GM12865 (cell line): ENCODE data around the gene TOMM20L.

Source experiments
- DNase-seq: peaks from one replicate; pipeline ENCODE4 v3.0.0; 2010; ENCODE audit warnings: low read depth
- H3K4me3 ChIP-seq: 2 replicates; pipeline ENCODE4 v1.5.1; 2011; ENCODE audit warnings: mild to moderate bottlenecking, low read depth, low read length, control low read depth
- TF ChIP-seq, protein P1 (sequence below): IDR thresholded peaks from 2 replicates; pipeline ENCODE4 v1.5.1; 2011; ENCODE audit warnings: low read length, control low read depth, low read depth, inconsistent platforms; ENCODE audit not compliant: insufficient read depth; ENCODE audit errors: missing control alignments

TOMM20L gene

DNA sequence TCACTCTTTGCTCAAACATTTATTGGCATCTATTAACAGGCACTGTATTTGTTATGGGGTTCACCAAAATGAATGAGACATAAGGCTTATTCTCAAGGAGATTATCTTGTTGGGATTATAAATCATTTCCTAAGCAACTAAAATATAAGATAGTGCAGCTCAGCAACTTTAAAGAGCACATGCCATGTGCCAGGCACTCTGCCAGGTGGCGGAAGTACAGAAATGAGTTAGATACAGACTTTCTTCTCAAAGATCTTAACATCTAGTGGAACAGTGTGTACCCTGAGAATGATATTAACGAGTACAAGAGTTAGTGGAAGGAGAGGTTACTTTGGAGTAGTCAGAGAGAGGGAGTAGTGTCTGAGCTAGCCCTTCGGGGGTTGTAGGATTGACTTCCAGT is 28.4 kb upstream of the TOMM20L start:
- TF ChIP-seq, protein P1, sequence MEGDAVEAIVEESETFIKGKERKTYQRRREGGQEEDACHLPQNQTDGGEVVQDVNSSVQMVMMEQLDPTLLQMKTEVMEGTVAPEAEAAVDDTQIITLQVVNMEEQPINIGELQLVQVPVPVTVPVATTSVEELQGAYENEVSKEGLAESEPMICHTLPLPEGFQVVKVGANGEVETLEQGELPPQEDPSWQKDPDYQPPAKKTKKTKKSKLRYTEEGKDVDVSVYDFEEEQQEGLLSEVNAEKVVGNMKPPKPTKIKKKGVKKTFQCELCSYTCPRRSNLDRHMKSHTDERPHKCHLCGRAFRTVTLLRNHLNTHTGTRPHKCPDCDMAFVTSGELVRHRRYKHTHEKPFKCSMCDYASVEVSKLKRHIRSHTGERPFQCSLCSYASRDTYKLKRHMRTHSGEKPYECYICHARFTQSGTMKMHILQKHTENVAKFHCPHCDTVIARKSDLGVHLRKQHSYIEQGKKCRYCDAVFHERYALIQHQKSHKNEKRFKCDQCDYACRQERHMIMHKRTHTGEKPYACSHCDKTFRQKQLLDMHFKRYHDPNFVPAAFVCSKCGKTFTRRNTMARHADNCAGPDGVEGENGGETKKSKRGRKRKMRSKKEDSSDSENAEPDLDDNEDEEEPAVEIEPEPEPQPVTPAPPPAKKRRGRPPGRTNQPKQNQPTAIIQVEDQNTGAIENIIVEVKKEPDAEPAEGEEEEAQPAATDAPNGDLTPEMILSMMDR = no peak
- DNase-seq = no peak
- H3K4me3 ChIP-seq = no peak overlapping the region

DNA sequence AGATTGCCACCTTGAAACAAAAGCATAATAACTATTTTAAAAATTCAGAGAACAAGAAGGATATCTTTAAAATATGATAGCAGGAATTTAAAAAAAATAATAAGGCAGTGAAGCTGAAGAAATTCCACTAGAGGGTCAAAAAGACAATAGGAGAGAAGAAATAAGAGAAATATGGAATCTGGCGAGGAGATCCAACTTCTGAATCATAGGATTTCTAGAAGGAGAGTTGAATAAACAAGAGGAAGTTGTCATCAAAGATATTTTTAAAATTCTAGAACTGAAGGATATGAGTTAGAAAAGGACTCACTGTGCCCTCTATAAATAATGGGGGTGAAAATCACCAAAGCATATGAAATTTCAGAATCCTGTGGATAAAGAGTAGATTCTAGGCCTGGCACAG is 26.8 kb upstream of the TOMM20L start:
- no peak for DNase-seq
- TF ChIP-seq, protein P1 = no peak
- H3K4me3 ChIP-seq = no peak overlapping the region

DNA sequence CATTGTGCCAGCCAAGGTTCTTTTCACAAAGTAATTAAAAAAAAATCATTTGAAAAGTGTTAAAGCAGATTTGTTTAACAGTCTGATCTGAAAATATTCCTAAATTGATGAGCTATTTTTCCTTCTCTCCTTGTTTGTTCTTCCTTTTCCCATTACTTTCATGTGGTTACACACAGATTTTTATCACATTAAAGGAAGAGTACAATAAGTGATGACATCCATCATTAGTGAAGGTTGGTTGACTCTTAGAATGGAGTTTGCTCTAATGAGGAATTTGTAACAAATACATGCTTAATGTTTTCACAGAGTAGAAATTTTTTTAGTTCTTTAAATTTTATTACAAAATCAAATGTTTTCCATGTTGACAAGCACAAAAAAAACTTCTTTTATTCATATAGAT is 18.9 kb upstream of the TOMM20L start:
- TF ChIP-seq, protein P1 = no peak

DNA sequence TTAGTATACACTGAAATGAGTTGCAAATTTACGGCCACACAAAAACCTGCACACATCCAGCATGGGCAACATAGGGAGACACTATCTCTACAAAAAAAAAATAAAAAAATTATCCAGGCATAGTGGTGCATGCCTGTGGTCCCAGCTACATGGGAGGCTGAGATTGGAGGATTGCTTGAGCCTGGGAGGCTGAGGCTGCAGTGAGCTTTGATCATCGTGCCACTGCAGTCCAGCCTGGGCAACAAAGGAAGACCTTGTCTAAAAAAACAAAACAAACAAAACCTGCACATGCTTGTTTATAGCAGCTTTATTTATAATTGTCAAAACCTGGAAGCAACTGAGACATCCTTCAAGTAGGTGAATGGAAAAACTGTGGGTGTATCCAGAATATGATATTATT is 4.9 kb upstream of the TOMM20L start:
- no peak for DNase-seq
- no peak overlapping the region for H3K4me3 ChIP-seq
- TF ChIP-seq, protein P1 = no peak

More for the DNA sequence above, 18.9 kb upstream of the TOMM20L start:
- H3K4me3 ChIP-seq = no peak overlapping the region
- no peak for DNase-seq

DNA sequence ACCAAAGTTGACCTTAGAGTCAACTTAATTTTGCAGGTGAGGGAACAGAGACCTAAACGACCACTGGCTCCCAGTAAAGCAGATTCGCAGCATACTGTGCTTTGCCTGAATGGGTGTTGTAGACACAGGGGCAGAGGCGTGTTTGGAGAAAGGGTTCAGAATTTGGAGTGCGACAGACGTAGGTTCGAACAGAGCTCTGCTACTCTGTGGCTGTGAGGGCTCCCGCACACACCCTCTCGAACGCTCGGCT is 243 bp upstream of the TOMM20L start:
- TF ChIP-seq, protein P1 = no peak
- H3K4me3 ChIP-seq = peak overlapping the region; percentile 33

DNA sequence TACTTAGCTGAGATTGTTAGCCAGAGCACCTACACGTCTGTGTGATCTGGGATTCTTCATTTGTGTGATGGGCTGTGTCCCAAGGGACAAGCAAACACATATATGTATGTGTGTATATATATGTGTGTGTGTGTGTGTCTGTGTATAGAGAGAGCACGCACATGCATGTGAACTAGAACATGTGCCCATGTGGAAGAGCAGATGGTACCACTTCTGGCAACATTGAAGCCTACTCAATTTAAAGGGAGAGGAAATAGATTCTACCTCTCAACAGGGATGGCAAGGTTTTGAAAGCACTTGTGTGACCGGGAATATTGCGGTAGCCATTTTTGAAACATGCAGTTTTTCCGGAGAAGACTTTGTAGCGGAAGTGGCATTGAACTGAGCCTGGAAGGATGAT is 1.4 kb downstream of the TOMM20L start:
- TF ChIP-seq, protein P1 = no peak
- no peak for DNase-seq
- H3K4me3 ChIP-seq = no peak overlapping the region

More for the DNA sequence above, 243 bp upstream of the TOMM20L start:
- no peak for DNase-seq

DNA sequence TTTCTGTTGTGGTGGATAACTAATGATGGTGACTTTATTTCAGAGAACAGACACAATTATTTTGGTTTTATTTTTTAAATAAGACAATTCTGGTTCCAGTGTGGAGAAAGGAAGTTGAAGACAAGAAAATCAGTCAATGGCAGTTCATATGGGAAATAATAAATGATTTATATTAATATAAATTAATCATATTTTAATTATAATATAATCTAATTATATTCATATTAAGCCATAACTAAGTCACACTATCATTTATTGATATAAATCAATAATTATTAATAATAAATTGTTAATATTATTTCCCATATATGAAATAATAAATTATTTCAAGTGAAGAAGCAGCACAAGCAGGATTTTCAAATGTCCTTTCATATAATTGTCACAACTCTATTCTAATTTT is 2.8 kb downstream of the TOMM20L start:
- TF ChIP-seq, protein P1 = no peak
- DNase-seq = no peak
- no peak overlapping the region for H3K4me3 ChIP-seq
